GM23338 (cell line): ENCODE data around the gene COMP. TPM values are rescaled to one million over a fixed set of nuclear protein-coding genes. Genes with fewer than 3 reads are reported as not detected.

Source experiments
- ATAC-seq: fragments of 200-7000 bp; cut with Tn5 transposase; 3 replicates; pipeline ENCODE4 v1.9.1; 2020
- DNase-seq: peaks from one replicate; pipeline ENCODE4 v3.0.0-alpha.2; 2015; ENCODE audit warnings: low spot score
- H2AFZ ChIP-seq: fragments of 200-600 bp; sonication (generic); 2 replicates; pipeline ENCODE4 v1.8.0; 2016; ENCODE audit warnings: antibody characterized with exemption, mild to moderate bottlenecking, moderate library complexity
- H3F3A ChIP-seq: fragments of 200-600 bp; sonication (generic); replicated peaks from 2 replicates; pipeline ENCODE4 v1.8.0; 2017; ENCODE audit warnings: antibody characterized with exemption, mixed run types, low read depth
- H3K27ac ChIP-seq: fragments of 200-600 bp; sonication (generic); 2 replicates; pipeline ENCODE4 v1.6.1; 2016; ENCODE audit warnings: low read depth
- H3K27me3 ChIP-seq: fragments of 200-600 bp; sonication (generic); 2 replicates; pipeline ENCODE4 v1.8.0; 2016; ENCODE audit warnings: mild to moderate bottlenecking, mixed run types, moderate library complexity; ENCODE audit not compliant: insufficient read depth
- H3K36me3 ChIP-seq: fragments of 200-600 bp; sonication (generic); 2 replicates; pipeline ENCODE4 v1.8.0; 2016; ENCODE audit warnings: mild to moderate bottlenecking; ENCODE audit not compliant: insufficient read depth
- H3K4me1 ChIP-seq: fragments of 200-600 bp; sonication (generic); 2 replicates; pipeline ENCODE4 v1.8.0; 2016; ENCODE audit warnings: mild to moderate bottlenecking, moderate library complexity; ENCODE audit not compliant: insufficient read depth
- H3K4me2 ChIP-seq: fragments of 200-600 bp; sonication (generic); 2 replicates; pipeline ENCODE4 v1.7.1; 2017; ENCODE audit warnings: mixed run types
- H3K4me3 ChIP-seq: fragments of 200-600 bp; sonication (generic); 2 replicates; pipeline ENCODE4 v1.6.1; 2016; ENCODE audit warnings: mixed run types
- H3K79me2 ChIP-seq: fragments of 200-600 bp; sonication (generic); replicated peaks from 2 replicates; pipeline ENCODE4 v1.8.0; 2017; ENCODE audit warnings: mild to moderate bottlenecking; ENCODE audit not compliant: insufficient read depth
- H3K9me2 ChIP-seq: fragments of 200-600 bp; sonication (generic); 2 replicates; pipeline ENCODE4 v1.8.0; 2017; ENCODE audit not compliant: insufficient read depth
- H4K20me1 ChIP-seq: fragments of 200-600 bp; sonication (generic); replicated peaks from 2 replicates; pipeline ENCODE4 v1.8.0; 2017; ENCODE audit warnings: mild to moderate bottlenecking; ENCODE audit not compliant: insufficient read depth
- H3K27ac Mint-ChIP-seq: 2 replicates; pipeline ENCODE4 v1.8.0; 2020; ENCODE audit warnings: inconsistent platforms, mild to moderate bottlenecking, moderate library complexity, mixed read lengths
- H3K27me3 Mint-ChIP-seq: 3 replicates; pipeline ENCODE4 v1.8.0; 2022; ENCODE audit warnings: low read depth, mild to moderate bottlenecking, moderate library complexity, mixed read lengths, inconsistent platforms; ENCODE audit not compliant: insufficient read depth, poor library complexity
- H3K36me3 Mint-ChIP-seq: 3 replicates; pipeline ENCODE4 v1.8.0; 2021; ENCODE audit warnings: low read depth, mild to moderate bottlenecking, inconsistent platforms, moderate library complexity, mixed read lengths
- H3K4me1 Mint-ChIP-seq: 3 replicates; pipeline ENCODE4 v1.8.0; 2020; ENCODE audit warnings: mild to moderate bottlenecking, inconsistent platforms, mixed read lengths
- H3K4me3 Mint-ChIP-seq: 3 replicates; pipeline ENCODE4 v1.8.0; 2021; ENCODE audit warnings: moderate library complexity, mild to moderate bottlenecking, inconsistent platforms, mixed read lengths
- H3K9me3 Mint-ChIP-seq: 3 replicates; pipeline ENCODE4 v1.8.0; 2020; ENCODE audit warnings: moderate library complexity, mild to moderate bottlenecking, inconsistent platforms, mixed read lengths
- CTCF ChIP-seq, 2 experiments: fragments of 200-600 bp in 1 of 2; sonication (generic) in 1 of 2; conservative IDR thresholded peaks; 2 replicates each; pipeline versions ENCODE4 v1.5.1 to v1.6.1; 2016 to 2017; ENCODE audit warnings: antibody characterized with exemption in 2 of 2, low read depth in 2 of 2, mild to moderate bottlenecking in 2 of 2, moderate library complexity in 1 of 2
- EZH2 ChIP-seq: fragments of 200-600 bp; sonication (generic); IDR thresholded peaks from one replicate; pipeline ENCODE4 v1.8.0; 2017; ENCODE audit warnings: antibody characterized with exemption, mild to moderate bottlenecking, low read depth; ENCODE audit not compliant: unreplicated experiment
- EZH2phosphoT487 ChIP-seq: fragments of 200-600 bp; sonication (generic); IDR thresholded peaks from one replicate; pipeline ENCODE4 v1.8.1; 2018; ENCODE audit warnings: antibody characterized with exemption; ENCODE audit not compliant: unreplicated experiment
- JUNB ChIP-seq: IDR thresholded peaks from one replicate; pipeline ENCODE4 v1.6.1; 2016; ENCODE audit warnings: antibody characterized with exemption; ENCODE audit not compliant: unreplicated experiment
- POLR2AphosphoS5 ChIP-seq: IDR thresholded peaks from 2 replicates; pipeline ENCODE4 v1.6.1; 2016; ENCODE audit warnings: antibody characterized with exemption, low read depth
- REST ChIP-seq: IDR thresholded peaks from one replicate; pipeline ENCODE4 v1.6.1; 2018; ENCODE audit warnings: antibody characterized with exemption; ENCODE audit not compliant: unreplicated experiment
- STAT1 ChIP-seq: IDR thresholded peaks from one replicate; pipeline ENCODE4 v1.6.1; 2016; ENCODE audit warnings: antibody characterized with exemption; ENCODE audit not compliant: unreplicated experiment
- polyA plus RNA-seq: library from polyadenylated mRNA; unstranded; fragments of >200 nt; fragmentation: Nextera tagmentation; extraction: Ambion mirVana; gene quantifications from 2 replicates; pipeline ENCODE4 v1.2.1, GENCODE V29; 2016
- total RNA-seq: library from RNA; depleted of rRNA; stranded (reverse); fragments of >200 nt; shearing (Covaris generic); gene quantifications from 2 replicates; pipeline ENCODE4 v1.2.3, GENCODE V29; 2014
- TF ChIP-seq, protein P1 (sequence below): fragments of 250-450 bp; sonication (Bioruptor Pico); IDR thresholded peaks from 2 replicates; pipeline ENCODE4 v1.5.0; 2020; ENCODE audit warnings: mild to moderate bottlenecking, moderate library complexity

COMP gene
- total and polyA plus RNA-seq, 2 experiments from 2014 or later: 0.58 to 0.63 TPM

GRCh38 chr19:18778826-18779495, 12.1 kb downstream of the COMP start:
- no peak overlapping the region for H3K4me3 Mint-ChIP-seq
- Histone ChIP-seq H3K9me2 (no peaks in the 10 kb centered on the region), H3K27me3 (peaks cover 90% of the 10 kb centered on the region), H3K36me3 (no peaks in the 10 kb centered on the region), H3K27ac (no peak overlapping the region), H2AFZ (no peak overlapping the region), H4K20me1 (no peaks in the 10 kb centered on the region; the same call in 1 of the 2 replicates), H3K4me3 (no peak overlapping the region), H3K4me2 (no peak overlapping the region), H3F3A (no peaks in the 10 kb centered on the region), H3K79me2 (no peaks in the 10 kb centered on the region), H3K4me1 (no peaks in the 10 kb centered on the region)
- TF ChIP-seq JUNB: no peak
- TF ChIP-seq CTCF (conservative IDR thresholded peaks at IDR 0.05; ENCODE audit: low read depth in 2 of 2): no peak
- no peak for TF ChIP-seq EZH2phosphoT487
- no peak for TF ChIP-seq STAT1
- no peak for TF ChIP-seq POLR2AphosphoS5
- TF ChIP-seq, protein P1, sequence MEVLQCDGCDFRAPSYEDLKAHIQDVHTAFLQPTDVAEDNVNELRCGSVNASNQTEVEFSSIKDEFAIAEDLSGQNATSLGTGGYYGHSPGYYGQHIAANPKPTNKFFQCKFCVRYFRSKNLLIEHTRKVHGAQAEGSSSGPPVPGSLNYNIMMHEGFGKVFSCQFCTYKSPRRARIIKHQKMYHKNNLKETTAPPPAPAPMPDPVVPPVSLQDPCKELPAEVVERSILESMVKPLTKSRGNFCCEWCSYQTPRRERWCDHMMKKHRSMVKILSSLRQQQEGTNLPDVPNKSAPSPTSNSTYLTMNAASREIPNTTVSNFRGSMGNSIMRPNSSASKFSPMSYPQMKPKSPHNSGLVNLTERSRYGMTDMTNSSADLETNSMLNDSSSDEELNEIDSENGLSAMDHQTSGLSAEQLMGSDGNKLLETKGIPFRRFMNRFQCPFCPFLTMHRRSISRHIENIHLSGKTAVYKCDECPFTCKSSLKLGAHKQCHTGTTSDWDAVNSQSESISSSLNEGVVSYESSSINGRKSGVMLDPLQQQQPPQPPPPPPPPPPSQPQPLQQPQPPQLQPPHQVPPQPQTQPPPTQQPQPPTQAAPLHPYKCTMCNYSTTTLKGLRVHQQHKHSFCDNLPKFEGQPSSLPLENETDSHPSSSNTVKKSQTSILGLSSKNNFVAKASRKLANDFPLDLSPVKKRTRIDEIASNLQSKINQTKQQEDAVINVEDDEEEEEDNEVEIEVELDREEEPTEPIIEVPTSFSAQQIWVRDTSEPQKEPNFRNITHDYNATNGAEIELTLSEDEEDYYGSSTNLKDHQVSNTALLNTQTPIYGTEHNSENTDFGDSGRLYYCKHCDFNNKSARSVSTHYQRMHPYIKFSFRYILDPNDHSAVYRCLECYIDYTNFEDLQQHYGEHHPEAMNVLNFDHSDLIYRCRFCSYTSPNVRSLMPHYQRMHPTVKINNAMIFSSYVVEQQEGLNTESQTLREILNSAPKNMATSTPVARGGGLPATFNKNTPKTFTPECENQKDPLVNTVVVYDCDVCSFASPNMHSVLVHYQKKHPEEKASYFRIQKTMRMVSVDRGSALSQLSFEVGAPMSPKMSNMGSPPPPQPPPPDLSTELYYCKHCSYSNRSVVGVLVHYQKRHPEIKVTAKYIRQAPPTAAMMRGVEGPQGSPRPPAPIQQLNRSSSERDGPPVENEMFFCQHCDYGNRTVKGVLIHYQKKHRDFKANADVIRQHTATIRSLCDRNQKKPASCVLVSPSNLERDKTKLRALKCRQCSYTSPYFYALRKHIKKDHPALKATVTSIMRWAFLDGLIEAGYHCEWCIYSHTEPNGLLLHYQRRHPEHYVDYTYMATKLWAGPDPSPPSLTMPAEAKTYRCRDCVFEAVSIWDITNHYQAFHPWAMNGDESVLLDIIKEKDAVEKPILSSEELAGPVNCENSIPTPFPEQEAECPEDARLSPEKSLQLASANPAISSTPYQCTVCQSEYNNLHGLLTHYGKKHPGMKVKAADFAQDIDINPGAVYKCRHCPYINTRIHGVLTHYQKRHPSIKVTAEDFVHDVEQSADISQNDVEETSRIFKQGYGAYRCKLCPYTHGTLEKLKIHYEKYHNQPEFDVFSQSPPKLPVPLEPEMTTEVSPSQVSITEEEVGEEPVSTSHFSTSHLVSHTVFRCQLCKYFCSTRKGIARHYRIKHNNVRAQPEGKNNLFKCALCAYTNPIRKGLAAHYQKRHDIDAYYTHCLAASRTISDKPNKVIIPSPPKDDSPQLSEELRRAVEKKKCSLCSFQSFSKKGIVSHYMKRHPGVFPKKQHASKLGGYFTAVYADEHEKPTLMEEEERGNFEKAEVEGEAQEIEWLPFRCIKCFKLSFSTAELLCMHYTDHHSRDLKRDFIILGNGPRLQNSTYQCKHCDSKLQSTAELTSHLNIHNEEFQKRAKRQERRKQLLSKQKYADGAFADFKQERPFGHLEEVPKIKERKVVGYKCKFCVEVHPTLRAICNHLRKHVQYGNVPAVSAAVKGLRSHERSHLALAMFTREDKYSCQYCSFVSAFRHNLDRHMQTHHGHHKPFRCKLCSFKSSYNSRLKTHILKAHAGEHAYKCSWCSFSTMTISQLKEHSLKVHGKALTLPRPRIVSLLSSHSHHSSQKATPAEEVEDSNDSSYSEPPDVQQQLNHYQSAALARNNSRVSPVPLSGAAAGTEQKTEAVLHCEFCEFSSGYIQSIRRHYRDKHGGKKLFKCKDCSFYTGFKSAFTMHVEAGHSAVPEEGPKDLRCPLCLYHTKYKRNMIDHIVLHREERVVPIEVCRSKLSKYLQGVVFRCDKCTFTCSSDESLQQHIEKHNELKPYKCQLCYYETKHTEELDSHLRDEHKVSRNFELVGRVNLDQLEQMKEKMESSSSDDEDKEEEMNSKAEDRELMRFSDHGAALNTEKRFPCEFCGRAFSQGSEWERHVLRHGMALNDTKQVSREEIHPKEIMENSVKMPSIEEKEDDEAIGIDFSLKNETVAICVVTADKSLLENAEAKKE (CRISPR knock-in tag): no peak
- no peak for TF ChIP-seq REST
- no peak for TF ChIP-seq EZH2
- H3K9me3 Mint-ChIP-seq: no peaks in the 10 kb centered on the region
- H3K36me3 Mint-ChIP-seq: no peaks in the 10 kb centered on the region
- H3K4me1 Mint-ChIP-seq: no peaks in the 10 kb centered on the region
- no peak for ATAC-seq
- no peak overlapping the region for H3K27ac Mint-ChIP-seq
- DNase-seq: no peak
- peaks cover 64% of the 10 kb centered on the region for H3K27me3 Mint-ChIP-seq
